GM12873 (cell line): ENCODE results near the gene GNG12.

ENCODE experiments used
- CTCF ChIP-seq: IDR thresholded peaks from 2 replicates; pipeline ENCODE4 v1.5.1; 2012; ENCODE audit warnings: low read depth, mild to moderate bottlenecking, moderate library complexity, low read length, control low read depth; ENCODE audit not compliant: insufficient read depth; ENCODE audit errors: missing control alignments

Gene GNG12

GRCh38 chr1:67823615-67824014, 9.7 kb downstream of the GNG12 start:
- no peak for TF ChIP-seq CTCF

GRCh38 chr1:67821263-67821662, 12.0 kb downstream of the GNG12 start:
- no peak for TF ChIP-seq CTCF

DNA sequence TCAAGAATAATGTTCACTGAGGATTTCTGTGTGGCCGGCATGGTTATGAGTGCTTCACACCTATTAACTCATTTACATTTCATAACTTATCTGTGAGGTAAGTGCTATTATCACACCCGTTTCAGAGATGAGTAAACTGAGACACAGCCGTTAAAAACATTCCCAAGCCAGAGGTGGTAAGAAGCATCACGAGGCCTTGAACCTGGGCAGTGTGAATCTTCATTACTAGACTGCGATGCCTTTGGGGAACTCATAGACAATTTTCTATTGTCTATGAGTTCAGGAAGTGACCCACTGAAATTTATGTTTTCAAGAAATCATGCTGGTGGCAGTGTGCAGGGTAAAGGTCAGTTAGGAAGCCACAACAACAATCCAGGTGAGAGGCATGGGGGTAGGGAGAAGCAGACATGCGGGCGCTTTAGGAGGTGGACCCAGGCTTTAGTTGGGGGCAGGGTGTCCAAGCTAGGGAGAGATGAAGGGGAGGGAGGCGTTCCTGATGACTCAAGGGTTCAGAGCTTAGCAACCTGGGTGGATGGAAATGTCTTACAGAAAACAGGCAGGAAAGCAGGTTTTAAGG, 14.5 kb downstream of the GNG12 start:
- TF ChIP-seq CTCF, result no peak

DNA sequence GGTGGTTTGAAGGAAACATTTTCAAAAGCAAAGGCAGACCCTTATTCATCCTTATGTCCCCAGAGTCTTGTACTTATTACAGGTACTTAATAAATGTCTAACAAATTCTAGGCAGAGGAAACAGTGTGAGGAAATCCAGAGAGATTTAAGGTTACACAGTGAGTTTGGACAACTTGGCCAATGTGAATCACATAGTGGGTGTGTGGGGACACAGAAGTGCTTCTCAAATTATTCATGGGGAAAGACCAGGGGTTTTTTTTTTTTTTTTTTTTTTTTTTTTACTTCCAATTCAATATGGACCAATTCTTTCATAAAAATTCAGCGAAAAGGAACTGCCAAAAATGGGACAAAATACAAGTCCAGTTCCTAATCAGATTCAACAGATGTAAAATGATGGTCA, 15.1 kb downstream of the GNG12 start:
- no peak for TF ChIP-seq CTCF

GRCh38 chr1:67817319-67817718, 15.9 kb downstream of the GNG12 start:
- no peak for TF ChIP-seq CTCF

DNA sequence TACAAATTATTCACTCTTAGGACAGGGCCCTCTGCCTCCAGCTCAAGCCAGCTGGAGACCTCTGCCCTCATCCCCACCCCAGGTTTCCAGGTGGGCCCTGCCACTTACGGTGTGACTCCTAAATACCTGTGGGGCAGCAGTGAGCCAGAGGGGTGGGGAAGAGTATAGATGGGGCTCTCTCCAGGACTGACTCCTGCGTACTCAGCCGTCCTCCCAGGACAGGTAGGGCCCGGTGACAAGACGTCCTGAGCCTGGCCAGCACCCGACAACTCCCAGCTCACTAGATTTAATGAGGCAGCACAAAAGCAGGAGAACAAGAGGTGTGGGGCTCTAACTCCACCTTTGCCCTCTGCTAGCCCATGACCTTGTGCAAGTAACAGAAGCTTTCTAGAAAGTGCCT, 16.8 kb downstream of the GNG12 start:
- no peak for TF ChIP-seq CTCF

DNA sequence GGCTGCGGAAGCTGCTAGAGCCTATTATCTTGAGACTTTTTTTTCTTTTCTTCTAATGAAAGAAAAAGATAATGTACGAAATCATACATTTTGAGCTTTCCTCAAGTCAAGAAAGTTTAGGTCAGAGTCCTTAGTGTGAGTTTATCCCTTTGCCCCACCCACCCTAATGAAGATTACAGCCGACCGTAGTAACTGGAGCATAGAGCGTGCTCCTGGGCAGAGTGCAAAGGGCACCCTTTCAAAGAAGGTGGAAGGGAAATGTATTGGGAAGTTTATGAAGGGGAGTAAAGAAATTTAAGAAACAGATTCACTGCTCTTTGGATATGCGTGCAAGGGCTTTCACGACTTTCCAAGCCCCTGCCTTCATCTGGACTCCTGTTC, 17.2 kb downstream of the GNG12 start:
- no peak for TF ChIP-seq CTCF
